ENCODE results near the gene GYS1.

Gene GYS1

DNA sequence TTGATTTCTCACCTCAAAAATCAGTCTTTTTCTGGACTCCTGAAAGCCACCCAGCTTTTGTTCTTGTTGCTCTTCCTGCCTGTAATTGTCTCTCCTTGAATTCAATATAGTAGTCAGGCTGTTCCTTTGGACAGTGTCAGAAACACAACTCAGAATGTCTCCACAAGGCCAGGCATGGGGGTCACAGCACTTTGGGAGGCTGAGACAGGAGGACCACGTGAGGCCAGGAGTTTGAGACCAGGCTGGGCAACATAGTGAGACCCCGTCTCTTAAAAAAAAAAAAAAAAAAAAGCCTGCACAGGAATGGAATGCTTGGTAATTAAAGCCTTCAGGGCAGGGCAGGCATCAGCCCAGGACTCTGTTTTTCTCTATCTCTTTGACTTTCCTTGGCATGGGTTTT is 47.3 kb downstream of the GYS1 start (continued):
- TF ChIP-seq, protein P1, sequence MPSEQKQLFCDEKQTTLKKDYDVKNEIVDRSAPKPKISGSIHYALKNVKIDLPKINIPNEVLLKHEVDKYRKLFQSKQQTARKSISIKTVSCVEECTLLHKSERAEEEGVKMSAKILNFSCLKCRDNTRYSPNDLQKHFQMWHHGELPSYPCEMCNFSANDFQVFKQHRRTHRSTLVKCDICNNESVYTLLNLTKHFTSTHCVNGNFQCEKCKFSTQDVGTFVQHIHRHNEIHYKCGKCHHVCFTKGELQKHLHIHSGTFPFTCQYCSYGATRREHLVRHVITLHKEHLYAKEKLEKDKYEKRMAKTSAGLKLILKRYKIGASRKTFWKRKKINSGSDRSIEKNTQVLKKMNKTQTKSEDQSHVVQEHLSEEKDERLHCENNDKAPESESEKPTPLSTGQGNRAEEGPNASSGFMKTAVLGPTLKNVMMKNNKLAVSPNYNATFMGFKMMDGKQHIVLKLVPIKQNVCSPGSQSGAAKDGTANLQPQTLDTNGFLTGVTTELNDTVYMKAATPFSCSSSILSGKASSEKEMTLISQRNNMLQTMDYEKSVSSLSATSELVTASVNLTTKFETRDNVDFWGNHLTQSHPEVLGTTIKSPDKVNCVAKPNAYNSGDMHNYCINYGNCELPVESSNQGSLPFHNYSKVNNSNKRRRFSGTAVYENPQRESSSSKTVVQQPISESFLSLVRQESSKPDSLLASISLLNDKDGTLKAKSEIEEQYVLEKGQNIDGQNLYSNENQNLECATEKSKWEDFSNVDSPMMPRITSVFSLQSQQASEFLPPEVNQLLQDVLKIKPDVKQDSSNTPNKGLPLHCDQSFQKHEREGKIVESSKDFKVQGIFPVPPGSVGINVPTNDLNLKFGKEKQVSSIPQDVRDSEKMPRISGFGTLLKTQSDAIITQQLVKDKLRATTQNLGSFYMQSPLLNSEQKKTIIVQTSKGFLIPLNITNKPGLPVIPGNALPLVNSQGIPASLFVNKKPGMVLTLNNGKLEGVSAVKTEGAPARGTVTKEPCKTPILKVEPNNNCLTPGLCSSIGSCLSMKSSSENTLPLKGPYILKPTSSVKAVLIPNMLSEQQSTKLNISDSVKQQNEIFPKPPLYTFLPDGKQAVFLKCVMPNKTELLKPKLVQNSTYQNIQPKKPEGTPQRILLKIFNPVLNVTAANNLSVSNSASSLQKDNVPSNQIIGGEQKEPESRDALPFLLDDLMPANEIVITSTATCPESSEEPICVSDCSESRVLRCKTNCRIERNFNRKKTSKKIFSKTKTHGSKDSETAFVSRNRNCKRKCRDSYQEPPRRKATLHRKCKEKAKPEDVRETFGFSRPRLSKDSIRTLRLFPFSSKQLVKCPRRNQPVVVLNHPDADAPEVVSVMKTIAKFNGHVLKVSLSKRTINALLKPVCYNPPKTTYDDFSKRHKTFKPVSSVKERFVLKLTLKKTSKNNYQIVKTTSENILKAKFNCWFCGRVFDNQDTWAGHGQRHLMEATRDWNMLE (tag by site-specific recombination; conservative IDR thresholded peaks at IDR 0.05; ENCODE audit: low read depth), result no peak
- no peak for TF ChIP-seq TCF7L2 (IDR thresholded peaks at IDR 0.05; ENCODE audit: borderline replicate concordance, low read depth, low read length)
- TF ChIP-seq, protein P2, sequence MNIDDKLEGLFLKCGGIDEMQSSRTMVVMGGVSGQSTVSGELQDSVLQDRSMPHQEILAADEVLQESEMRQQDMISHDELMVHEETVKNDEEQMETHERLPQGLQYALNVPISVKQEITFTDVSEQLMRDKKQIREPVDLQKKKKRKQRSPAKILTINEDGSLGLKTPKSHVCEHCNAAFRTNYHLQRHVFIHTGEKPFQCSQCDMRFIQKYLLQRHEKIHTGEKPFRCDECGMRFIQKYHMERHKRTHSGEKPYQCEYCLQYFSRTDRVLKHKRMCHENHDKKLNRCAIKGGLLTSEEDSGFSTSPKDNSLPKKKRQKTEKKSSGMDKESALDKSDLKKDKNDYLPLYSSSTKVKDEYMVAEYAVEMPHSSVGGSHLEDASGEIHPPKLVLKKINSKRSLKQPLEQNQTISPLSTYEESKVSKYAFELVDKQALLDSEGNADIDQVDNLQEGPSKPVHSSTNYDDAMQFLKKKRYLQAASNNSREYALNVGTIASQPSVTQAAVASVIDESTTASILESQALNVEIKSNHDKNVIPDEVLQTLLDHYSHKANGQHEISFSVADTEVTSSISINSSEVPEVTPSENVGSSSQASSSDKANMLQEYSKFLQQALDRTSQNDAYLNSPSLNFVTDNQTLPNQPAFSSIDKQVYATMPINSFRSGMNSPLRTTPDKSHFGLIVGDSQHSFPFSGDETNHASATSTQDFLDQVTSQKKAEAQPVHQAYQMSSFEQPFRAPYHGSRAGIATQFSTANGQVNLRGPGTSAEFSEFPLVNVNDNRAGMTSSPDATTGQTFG (tag by site-specific recombination; IDR thresholded peaks at IDR 0.05; ENCODE audit: borderline replicate concordance), result no peak
- TF ChIP-seq ZNF433 (tag by site-specific recombination; IDR thresholded peaks at IDR 0.05; ENCODE audit: low read depth), result no peak

DNA sequence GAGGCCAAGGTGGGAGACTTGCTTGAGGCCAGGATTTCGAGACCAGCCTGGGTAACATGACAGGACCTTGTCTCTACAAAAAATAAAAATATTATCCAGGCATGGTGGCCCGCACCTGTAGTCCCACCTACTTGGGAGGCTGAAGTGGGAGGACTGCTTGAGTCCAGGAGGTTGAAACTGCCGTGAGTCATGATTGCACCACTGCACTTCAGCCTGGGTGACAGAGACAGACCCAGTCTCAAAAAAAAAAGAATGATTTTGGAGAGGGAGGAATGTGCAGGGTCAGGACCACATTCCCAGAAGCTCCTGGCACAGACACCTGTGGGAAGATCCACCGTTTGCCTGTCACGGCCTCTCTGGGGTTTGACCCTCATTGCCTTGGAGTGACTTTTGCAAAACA is 47.7 kb downstream of the GYS1 start:
- Histone ChIP-seq H3K4me3 (ENCODE audit: low read depth, low read length) (no peak overlapping the region), H3K9me3 (ENCODE audit: control insufficient read depth, insufficient read depth, low read depth, low read length) (no peaks in the 10 kb centered on the region; the same call in 1 of the 2 replicates), H3K4me1 (ENCODE audit: control insufficient read depth, insufficient read depth, low read length) (no peaks in the 10 kb centered on the region), H3K27ac (ENCODE audit: extremely low read depth, low read depth, low read length) (no peak overlapping the region), H3K36me3 (ENCODE audit: control insufficient read depth in 2 of 2, insufficient read depth in 1 of 2, low read length in 2 of 2) (peaks cover 0 to 6% of the 10 kb centered on the region in 2 experiments; a peak in 2 of 3 replicates)
- CTCF ChIA-PET, result no interaction called here
- POLR2A ChIA-PET, result interaction anchor here (1.6 kb wide), 1 partner anchor 9 kb away, joined by 5 read pairs; the partner anchor contains the start of gene BAX
- TF ChIP-seq ZBTB20 (tag by site-specific recombination; IDR thresholded peaks at IDR 0.05), result no peak
- TF ChIP-seq ZNF140 (tag by site-specific recombination; IDR thresholded peaks at IDR 0.05), result no peak
- TF ChIP-seq ZNF654 (tag by site-specific recombination; IDR thresholded peaks at IDR 0.05; ENCODE audit: low read depth), result no peak
- no peak for TF ChIP-seq ZNF174 (tag by site-specific recombination; IDR thresholded peaks at IDR 0.05)
- no peak for TF ChIP-seq ZNF132 (tag by site-specific recombination; IDR thresholded peaks at IDR 0.05; ENCODE audit: borderline replicate concordance)
- TF ChIP-seq ZNF660 (tag by site-specific recombination; IDR thresholded peaks at IDR 0.05), result no peak
- TF ChIP-seq ZNF169 (tag by site-specific recombination; IDR thresholded peaks at IDR 0.05), result no peak
- TF ChIP-seq, protein P1 (tag by site-specific recombination; conservative IDR thresholded peaks at IDR 0.05; ENCODE audit: low read depth), result no peak
- TF ChIP-seq ZNF555 (tag by site-specific recombination; conservative IDR thresholded peaks at IDR 0.05), result no peak
- no peak for TF ChIP-seq ZNF701 (tag by site-specific recombination; IDR thresholded peaks at IDR 0.05)
- TF ChIP-seq, protein P3, sequence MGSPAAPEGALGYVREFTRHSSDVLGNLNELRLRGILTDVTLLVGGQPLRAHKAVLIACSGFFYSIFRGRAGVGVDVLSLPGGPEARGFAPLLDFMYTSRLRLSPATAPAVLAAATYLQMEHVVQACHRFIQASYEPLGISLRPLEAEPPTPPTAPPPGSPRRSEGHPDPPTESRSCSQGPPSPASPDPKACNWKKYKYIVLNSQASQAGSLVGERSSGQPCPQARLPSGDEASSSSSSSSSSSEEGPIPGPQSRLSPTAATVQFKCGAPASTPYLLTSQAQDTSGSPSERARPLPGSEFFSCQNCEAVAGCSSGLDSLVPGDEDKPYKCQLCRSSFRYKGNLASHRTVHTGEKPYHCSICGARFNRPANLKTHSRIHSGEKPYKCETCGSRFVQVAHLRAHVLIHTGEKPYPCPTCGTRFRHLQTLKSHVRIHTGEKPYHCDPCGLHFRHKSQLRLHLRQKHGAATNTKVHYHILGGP (tag by site-specific recombination; IDR thresholded peaks at IDR 0.05), result no peak
- TF ChIP-seq, protein P4, sequence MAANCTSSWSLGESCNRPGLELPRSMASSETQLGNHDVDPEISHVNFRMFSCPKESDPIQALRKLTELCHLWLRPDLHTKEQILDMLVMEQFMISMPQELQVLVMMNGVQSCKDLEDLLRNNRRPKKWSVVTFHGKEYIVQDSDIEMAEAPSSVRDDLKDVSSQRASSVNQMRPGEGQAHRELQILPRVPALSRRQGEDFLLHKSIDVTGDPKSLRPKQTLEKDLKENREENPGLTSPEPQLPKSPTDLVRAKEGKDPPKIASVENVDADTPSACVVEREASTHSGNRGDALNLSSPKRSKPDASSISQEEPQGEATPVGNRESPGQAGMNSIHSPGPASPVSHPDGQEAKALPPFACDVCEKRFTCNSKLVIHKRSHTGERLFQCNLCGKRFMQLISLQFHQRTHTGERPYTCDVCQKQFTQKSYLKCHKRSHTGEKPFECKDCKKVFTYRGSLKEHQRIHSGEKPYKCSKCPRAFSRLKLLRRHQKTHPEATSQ (tag by site-specific recombination; IDR thresholded peaks at IDR 0.05), result no peak
- TF ChIP-seq, protein P5, sequence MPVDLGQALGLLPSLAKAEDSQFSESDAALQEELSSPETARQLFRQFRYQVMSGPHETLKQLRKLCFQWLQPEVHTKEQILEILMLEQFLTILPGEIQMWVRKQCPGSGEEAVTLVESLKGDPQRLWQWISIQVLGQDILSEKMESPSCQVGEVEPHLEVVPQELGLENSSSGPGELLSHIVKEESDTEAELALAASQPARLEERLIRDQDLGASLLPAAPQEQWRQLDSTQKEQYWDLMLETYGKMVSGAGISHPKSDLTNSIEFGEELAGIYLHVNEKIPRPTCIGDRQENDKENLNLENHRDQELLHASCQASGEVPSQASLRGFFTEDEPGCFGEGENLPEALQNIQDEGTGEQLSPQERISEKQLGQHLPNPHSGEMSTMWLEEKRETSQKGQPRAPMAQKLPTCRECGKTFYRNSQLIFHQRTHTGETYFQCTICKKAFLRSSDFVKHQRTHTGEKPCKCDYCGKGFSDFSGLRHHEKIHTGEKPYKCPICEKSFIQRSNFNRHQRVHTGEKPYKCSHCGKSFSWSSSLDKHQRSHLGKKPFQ (tag by site-specific recombination; IDR thresholded peaks at IDR 0.05), result no peak

Data from HEK293 (cell line).